Activated CD4-positive, CD25-positive, alpha-beta regulatory T cell treated with anti-CD3 and anti-CD28 coated beads, Interleukin-2, amount 50 U/mL, for 72 hours (primary cell): Measurements from ENCODE around the gene PRMT7.

ENCODE experiments used
- DNase-seq: peaks from one replicate; pipeline ENCODE4 v3.0.0; 2021

PRMT7 gene

DNA sequence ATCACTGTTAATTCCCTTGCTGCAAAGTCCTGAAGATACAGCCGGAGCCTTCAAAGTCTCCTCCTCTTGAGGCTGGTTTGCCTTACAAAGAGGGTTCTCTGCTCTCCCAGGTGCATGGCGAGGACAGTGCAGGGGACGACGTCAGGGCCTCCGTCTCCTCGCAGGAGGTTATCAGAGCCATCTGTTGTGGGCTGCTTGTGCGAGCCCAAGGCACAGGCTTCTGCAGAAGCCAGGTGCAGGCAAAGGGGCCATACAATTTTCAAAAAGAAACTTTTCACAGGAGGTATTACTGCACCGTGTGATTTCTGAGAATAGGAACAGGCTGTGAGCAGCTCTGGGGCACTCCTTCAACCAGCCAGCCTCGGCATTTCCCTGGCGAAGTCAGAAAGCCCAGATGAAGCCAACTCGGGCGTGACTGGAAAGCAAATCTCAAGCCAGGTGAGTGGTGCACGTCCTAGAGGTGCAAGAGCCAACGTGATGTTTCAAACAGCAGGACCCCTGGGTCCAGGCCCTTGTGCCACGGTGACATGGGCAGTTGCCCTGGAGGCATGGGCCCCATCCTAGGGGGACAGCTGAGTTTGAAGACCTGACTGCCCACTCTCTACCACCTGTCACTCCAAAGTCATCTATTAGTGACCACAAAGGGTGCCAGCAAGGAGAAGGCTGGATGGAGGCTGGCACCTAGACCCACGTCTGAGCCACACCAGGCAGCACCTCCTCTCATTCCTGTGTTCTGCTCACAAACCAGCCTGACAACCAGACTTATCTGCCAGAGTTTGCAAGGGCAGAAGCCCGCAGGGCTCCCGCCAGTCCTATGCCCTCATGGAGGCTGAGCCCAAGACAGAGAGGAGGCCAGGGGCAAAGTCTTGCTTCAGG, 68.9 kb downstream of the PRMT7 start:
- no peak for DNase-seq

DNA sequence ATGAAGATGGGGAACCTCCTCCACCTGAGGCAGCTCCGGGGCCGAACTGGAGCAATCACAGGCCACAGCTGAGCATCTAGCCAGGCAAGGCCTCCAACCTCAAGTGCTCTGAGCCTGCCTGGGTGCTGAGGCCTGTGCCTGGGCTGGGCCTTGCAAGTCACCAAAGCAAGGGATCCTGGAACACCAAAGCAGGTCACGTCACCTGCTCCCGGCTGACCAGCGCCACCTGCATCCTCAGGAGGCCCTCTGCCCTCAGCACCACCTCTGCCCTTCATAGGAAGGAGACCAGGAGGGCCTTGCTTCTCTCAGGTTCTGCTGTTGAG, 69.5 kb downstream of the PRMT7 start:
- no peak for DNase-seq

DNA sequence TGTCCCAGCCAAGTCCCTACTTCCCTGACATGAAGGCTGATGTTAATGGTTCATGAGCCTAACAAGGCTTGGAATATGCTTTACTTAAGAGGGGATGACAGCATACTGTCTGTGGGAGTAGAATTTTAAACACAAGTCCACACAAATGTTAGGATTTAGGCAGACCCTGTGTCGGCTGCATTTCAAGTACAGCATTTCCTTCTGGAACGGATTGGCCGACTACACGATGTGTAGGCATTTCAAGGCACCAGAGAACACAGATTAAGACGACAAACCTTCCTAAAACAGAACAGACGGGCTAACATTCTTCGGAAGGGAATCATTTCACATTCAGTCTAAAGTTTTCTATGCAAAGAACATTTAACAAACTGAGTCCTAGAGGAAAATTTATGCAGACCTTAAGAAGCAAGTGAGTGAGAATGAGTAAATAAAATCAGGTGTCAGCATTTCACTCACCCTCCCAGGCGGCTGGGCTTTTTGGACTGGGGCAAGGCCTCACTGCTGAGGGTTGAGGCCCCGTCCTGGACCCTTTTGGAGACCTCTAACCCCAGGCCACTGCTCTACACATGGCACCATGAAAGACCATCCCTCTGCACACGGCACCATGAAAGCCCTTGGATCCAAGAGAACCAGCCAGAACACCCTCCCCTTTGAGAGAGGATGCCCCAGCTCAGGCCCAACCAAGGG, 70.0 kb downstream of the PRMT7 start:
- DNase-seq = no peak

DNA sequence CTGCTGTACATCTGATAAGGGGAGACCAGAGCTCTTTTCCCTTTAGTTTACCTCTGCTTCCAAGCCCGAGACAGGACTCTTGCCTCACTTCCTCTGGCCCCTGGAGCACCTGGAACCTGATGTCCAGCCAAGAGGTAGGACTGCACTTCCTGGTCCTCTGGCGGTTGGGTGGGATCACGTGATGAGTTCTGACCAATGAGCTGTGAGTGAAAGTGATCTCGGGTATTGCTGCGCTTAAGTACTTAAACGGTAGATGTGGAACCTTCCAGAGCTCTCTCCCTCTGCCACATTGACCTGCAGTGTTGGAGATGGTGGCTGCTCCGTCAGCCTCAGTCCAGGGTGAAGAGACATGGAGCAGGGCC, 70.5 kb downstream of the PRMT7 start:
- DNase-seq = no peak

DNA sequence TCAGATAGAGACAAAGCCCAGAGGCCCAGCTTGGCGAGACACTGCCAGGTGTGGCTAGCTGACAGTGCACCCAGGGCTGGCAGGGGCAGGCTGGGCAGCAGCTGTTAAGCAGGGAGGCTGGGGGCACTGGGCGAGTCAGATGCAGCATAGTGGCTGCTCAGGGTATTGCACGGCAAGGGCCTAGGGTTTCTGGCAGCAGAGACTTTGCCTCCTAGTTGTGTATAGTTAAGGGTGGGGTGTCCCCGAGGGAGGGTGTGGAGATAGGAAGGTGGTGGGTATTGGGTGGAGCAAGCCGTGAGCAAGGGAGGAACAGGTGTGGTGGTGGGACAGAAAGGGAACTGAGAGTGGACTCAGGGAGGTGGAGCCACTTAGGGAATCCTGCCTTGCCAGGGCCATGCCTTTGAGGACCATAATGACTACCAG, 71.5 kb downstream of the PRMT7 start:
- DNase-seq = no peak

DNA sequence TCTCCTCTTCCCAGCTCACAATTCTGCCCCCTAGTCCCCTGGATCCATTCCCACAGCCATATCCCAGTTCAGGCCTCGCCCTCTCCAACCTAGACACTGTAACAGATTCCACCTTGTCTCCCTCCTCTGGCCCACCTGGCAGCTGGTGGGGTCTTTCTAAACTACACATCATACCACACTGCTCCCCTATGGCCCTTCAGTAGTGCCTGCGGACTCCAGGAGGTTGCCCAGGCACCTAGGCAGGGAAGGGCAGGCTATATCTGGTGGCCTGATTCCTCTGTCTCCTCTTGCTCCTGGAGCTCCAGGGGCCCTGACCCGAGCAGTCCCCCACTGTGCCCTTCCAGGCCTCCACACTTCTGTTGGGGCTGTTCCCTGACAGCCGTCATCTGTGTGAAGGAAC, 73.0 kb downstream of the PRMT7 start:
- DNase-seq = no peak

DNA sequence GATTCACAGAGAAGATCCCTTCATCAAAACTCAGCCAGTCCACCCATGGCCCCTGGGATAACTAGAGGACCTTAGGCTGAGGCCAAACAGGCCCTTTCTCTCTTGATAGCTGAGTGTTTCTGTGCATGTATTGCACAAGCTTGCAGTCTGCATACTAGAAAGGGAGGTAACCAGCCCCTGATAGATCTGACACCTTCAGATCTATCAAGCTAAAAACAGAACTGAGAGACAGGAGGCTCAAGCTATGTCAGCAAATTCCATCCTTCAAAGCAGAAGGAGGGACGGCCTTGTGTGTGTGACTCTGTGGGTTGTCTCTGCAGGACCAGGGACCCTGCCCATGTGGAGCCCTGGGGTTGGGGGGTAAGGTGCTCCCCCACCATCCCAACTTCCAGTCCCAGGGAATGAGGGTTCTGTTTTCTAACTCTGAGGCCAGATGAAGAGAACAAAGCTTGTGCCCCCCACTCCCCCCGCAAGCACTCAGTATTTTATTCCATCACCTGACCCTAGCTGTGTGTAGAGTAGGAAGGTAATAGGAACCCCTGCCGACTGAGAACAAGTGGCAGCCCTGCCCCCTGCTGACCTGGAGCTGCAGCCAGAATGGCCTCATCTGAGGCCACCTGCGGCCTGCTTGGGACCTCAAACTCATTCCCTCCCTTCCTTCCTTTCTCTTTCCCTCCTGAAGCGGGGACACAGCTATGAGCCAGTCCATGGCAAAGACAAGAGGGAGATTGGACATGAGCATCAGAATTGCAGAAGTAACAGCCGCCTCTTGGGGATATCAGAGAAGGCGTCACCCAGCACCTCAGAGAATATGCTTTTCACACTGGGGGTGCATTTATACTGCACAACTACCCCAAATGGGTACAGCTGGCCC, 73.7 kb downstream of the PRMT7 start:
- DNase-seq = no peak

DNA sequence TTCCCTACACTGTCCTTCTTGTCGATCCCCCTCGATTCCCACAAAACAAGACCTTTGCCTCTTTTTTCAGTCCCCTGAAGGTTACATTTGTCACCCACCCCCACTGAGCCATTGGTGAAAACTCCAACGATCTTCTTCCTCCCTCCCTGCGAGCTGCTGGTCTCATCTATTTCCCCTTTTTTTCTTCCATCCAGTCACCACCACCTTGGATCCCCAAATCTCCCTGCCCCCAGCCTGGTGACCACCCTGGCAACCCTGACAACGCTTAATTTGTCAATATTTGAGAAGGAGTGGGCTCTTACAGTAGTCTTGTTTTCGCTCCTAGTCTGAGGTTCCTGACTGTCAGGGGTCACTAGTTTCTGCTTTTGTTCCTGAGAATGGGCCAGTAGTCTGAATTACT, 74.6 kb downstream of the PRMT7 start:
- no peak for DNase-seq

DNA sequence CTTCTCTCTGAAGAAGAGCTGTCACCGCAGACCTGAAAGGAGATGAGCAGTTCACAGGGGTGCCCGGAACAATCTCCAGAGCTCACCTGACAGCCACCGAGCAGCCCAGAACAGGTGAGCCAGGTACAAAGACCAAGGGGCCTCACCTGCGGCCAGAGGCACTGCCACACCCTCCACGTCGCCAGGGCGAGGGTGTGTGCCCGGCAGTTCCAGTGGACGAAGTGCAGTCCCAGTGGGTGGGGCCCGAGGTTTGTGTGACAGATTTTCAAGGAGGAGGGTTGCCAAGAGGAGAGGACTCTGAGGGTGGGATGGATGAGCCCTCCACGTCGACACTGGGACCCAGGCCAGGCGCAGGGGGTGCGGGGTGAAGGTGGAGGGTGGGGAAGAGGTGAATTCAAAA, 75.8 kb downstream of the PRMT7 start:
- no peak for DNase-seq

DNA sequence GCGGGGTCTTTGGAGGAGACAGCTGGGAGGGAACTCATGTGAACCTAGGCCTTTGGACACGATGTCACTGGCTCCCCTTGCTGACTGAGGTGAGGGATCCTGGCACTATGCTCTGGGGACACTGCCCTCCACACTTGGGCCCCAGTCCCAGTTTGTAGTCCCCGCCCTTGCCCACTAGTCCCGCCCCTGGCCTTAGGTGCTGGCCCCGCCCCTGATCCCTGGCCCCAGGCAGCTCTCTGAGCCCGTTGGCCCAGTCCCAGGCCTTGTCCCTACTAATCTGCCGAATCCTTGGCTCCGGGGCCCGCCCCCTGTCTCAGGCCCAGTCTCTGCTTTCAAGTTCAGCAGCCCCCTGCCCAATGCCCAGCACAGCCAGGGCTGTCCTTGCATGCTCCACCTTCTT, 76.5 kb downstream of the PRMT7 start:
- DNase-seq = no peak

DNA sequence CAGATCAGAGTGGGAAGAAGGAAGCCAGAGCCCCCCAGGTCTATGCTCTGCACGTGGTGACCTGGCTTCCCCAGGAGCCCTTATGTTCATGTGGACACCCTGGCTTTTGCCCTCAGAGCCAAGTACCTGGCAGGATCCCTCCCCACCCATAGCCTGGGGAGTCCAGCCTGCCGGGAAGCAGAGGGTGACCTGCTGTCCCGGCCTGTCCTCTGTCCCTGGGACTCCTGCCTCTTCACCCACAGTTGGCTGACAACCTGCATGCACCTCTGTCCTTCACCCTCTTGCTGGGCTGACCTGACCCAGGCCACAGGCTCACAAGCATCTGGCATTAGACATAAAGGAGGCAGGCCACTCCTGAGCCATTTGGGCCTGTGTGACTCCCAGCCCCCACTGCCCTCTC, 77.3 kb downstream of the PRMT7 start:
- no peak for DNase-seq

DNA sequence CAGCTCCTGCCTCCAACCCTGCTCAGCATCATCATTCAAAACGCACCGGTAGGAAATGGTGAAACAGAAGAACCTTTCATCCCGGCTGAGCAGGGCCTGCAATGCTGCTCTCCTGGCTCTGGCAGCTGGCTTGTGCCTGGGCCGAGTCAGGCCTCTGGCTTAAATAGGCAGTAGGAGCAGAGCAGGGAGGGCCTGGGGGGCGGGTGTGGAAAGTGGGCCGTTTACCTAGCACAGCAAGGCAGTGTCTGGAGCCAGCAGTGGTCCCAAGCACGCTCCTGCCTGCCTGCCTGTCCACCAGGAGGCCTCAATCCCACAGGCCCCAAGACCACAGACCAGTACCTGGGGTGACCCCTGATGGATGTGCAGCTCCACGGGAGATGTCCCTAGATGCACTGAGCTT, 78.2 kb downstream of the PRMT7 start:
- DNase-seq = no peak

DNA sequence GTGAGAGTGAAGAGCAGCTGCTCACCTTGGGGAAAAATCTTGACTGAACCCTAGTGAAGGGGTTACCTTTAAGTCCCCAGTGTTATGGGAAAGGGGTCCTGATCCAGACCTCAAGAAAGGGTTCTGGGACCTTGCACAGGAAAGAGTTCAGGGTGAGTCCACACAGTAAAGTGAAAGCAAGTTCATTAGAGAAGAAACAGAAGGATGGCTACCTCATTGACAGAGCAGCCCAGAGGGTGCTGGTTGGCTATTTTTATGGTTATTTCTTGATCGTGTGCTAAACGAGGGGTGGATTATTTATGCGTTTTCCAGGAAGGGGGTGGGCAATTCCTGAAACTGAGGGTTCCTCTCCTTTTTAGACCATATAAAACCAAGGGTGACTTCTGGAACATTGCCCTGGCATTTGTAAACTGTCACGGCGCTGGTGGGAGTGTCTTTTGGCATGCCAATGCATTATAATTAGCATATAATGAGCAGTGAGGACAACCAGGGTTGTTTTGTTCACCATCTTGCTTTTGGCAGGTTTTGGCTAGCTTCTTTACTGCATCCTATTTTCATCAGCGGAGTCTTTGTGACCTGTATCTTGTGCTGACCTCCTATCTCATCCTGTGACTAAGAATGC, 79.0 kb downstream of the PRMT7 start:
- no peak for DNase-seq

DNA sequence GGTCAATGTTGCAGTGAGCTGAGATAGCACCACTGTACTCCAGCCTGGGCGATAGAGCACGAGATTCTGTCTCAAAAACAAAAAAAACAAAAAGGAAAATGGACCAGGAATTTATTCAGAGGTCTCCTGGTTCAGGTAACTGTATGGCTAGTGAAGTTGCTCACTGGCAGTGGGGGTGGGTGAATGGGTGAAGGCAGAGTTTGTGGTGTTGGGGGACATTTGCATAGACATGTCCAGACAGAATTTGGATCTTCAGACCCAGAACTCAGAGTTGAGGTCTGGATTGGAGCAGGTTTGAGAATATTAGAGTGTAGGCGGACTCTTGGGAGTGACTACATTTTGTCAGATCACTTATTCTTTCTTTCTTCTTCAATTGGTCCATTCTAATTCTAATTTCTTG, 82.5 kb downstream of the PRMT7 start:
- no peak for DNase-seq

DNA sequence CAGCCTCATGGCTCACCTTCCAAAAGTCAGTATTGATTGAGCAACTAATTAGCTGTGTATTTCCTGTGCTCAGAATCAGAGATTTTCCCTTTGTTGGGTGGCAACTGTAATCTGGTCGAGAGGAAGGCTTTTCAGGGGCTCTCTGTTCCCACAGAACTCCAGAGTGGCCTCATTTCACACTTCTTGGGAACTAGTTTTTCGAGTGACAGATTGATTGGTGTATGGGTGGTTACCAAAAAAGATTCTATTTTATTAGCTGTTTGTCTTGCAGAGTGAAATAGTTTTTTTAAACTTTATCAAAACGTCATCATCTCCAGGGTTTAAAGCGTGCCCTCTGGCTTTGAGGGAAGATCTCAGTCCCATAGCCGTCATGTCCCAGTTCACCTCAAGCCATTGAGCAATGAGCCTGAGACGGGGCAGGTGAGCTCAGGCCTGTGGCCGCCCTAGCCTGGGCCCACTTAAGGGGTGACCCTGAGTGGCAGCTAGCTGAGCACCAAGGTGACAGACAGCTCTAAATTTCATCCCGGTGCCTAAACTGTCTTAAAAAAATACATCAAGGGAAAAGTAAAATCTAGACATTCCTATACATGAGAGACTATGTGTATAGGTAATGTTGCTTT, 84.5 kb downstream of the PRMT7 start:
- no peak for DNase-seq

DNA sequence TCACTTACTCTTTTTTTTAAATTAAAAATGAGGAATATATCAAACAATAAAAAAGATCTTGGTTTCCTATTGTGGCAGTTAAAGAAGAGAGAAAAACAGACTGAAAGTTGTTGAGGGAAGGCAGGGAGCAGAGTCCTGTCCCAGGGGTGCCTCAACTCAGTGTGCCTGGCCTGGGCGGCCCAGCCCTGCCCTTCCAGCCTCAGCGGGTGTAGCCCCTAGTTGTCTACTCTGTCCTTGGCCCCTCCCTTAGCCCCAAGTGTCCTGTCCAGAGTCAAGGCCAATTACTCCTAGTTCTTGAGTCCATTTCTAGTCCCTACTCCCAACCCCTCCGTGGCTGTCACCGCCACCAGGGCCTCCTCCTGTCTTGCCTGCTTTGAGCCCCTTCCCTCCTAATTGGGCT, 85.0 kb downstream of the PRMT7 start:
- no peak for DNase-seq

DNA sequence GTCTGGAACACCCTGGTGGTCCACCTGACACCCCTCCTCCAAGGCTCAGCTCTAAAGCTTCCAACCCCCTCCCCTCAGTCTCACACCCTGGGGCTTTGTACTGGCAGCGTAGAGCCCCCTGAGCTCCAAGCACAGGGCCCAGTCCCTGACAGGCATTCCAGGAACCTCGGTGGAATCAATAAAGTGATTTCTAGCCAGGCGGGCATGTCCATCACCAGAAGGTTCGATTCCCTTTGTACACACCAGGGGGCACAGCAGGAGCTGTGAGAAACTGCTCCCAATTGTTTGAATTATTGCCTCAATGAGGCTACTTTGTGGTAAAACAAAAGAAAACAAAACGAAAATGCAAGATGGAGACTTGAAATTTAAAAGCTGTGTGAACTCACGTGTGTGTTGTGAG, 85.7 kb downstream of the PRMT7 start:
- DNase-seq = no peak

DNA sequence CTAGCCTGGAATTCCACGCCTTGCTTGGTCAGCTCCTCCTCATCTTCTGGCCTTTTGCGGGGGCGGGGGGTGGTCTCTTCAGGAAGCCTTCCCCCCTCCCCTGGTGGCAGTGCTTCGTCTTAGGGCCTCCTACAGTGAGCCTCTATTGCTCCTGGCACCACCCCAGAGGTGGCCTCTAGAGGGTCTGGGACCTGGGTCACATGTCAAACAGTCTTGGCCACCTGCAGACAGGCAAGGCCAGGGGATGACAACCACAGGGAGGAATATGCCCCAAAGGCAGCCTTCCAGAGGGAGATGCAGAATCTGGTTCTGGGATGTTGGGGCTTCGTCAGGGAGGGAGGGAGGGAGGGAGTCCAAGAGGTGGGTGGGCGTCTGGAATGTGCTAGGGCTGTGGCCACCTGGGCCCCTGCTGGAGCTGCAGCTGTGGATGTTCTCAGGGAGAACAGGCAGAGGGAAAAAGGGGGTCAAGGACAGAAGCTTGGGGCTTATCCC, 86.9 kb downstream of the PRMT7 start:
- DNase-seq = no peak

DNA sequence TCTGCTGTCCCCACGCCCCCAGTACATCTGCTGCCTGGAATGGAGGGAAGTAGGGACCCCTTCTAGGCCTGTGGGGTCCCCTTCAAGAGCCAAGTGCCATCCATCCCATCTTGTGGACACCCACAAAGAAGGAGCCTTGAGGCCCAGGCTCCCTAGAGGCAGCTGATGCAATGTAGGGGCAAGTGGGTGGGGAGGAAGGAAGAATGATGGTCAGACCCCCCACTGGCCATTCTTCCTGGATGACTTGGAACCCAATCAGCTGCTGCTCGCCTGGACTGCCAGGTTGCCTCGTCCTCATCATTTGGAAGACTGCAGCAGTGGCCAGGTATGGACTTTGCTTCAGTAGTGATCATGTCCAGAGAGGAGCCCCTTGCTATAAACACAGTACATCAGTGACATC, 88.6 kb downstream of the PRMT7 start:
- no peak for DNase-seq

DNA sequence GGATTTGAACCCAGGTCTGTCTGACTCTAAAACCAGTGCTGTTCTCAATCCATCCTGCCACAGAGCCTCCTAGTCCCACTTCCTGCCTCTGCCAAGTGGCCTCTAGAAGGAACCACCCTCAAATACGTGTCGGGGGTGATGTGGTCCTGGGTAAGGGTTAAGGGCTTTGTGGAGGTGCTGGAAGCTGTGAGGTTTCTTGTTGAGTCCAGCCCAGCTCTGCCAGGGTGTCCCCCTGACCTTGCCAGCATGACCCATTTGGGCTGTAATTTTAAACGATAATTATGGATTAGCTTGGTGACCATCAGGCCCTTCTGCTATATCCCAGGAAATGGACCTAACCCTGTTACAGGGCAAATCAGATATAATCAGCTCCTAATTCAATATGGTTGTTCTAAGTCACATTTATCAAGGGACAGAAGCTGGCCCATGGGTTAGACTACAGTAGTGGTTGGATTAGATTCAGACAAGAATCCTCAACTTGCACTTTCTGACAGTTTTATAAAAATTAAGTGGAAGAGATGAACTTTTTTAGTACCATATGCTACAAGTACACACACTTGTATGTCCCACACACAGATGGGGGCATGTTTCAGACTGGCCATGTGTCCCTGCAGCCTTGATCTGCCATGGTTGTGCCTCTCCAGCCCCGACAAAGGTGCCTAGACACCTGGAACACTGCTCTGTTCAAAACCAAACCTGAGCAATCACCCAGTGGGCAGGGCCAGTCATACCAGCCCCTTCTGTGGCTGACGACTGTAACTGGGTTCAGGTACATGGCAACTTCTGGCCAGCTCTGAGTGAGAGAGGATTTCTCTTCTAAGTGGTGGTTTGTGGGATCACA, 89.5 kb downstream of the PRMT7 start:
- no peak for DNase-seq

DNA sequence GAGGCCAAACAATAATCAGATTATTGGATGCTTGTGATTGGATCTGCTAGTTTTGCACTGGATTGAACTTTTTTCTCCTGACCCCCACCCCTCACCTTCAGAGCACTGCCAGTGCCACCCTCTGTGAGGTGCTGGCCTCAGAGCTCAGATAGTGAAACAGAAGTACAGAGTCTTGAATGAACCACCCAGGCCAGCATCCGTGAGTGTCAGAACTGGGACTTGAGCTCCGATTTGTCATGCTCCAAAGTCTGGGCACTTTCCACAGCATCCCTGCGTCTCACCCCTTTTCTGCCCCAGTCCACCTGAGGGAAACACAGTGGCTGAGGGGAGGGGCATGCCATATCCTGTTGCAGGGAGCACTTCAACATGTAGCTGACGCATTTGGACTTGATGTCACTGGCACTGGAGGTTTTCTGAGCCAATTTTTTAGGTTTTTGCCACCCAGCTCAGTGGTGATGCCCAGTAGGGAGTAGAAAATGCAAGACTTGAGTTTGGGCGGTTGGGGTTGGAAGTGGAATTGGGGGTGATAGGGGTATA, 90.2 kb downstream of the PRMT7 start:
- no peak for DNase-seq
